MM.1S (cell line): ENCODE measurements around the gene KRT4.

Experiments used
- DNase-seq: peaks from one replicate; pipeline ENCODE4 v3.0.0-alpha.2; 2015
- H2AFZ ChIP-seq: fragments of 300-600 bp; sonication (generic); 2 replicates; pipeline ENCODE4 v1.6.0; 2016; ENCODE audit warnings: antibody characterized with exemption, low read length
- H3F3A ChIP-seq: fragments of 300-600 bp; sonication (generic); 2 replicates; pipeline ENCODE4 v1.6.1; 2016; ENCODE audit warnings: mild to moderate bottlenecking, antibody characterized with exemption, low read length, moderate library complexity, mixed read lengths; ENCODE audit not compliant: insufficient read depth
- H3K27ac ChIP-seq: fragments of 300-600 bp; sonication (generic); 2 replicates; pipeline ENCODE4 v1.5.1; 2016; ENCODE audit warnings: mild to moderate bottlenecking, low read length
- H3K27me3 ChIP-seq: fragments of 300-600 bp; sonication (generic); replicated peaks from 2 replicates; pipeline ENCODE4 v1.6.0; 2016; ENCODE audit warnings: low read length; ENCODE audit not compliant: insufficient read depth
- H3K36me3 ChIP-seq: fragments of 300-600 bp; sonication (generic); replicated peaks from 2 replicates; pipeline ENCODE4 v1.6.1; 2016; ENCODE audit warnings: mild to moderate bottlenecking, low read length, mixed read lengths; ENCODE audit not compliant: insufficient read depth
- H3K4me1 ChIP-seq: fragments of 300-600 bp; sonication (generic); 2 replicates; pipeline ENCODE4 v1.6.1; 2016; ENCODE audit warnings: low read length, mixed read lengths
- H3K4me2 ChIP-seq: fragments of 300-600 bp; sonication (generic); 2 replicates; pipeline ENCODE4 v1.6.0; 2016; ENCODE audit warnings: low read depth, low read length
- H3K4me3 ChIP-seq: fragments of 300-600 bp; sonication (generic); 2 replicates; pipeline ENCODE4 v1.5.1; 2016; ENCODE audit warnings: low read length, mixed read lengths
- H3K79me2 ChIP-seq: fragments of 300-600 bp; sonication (generic); 2 replicates; pipeline ENCODE4 v1.6.1; 2016; ENCODE audit warnings: mixed run types, low read length, mixed read lengths
- H3K9ac ChIP-seq: fragments of 300-600 bp; sonication (generic); 2 replicates; pipeline ENCODE4 v1.6.1; 2016; ENCODE audit warnings: low read length, mixed read lengths
- H3K9me2 ChIP-seq: fragments of 300-600 bp; sonication (generic); replicated peaks from 2 replicates; pipeline ENCODE4 v1.6.1; 2016; ENCODE audit warnings: mild to moderate bottlenecking, low read length, mixed read lengths; ENCODE audit not compliant: insufficient read depth
- H3K9me3 ChIP-seq: fragments of 300-600 bp; sonication (generic); replicated peaks from 2 replicates; pipeline ENCODE4 v1.6.1; 2016; ENCODE audit warnings: mild to moderate bottlenecking, low read length, mixed read lengths; ENCODE audit not compliant: insufficient read depth
- H4K20me1 ChIP-seq: fragments of 300-600 bp; sonication (generic); 2 replicates; pipeline ENCODE4 v1.6.1; 2016; ENCODE audit warnings: mild to moderate bottlenecking, low read length, moderate library complexity, mixed read lengths; ENCODE audit not compliant: insufficient read depth
- EZH2 ChIP-seq: fragments of 300-600 bp; sonication (generic); optimal IDR thresholded peaks from 2 replicates; pipeline ENCODE3; 2017; ENCODE audit warnings: low read depth, mild to moderate bottlenecking, antibody characterized with exemption, low read length, mixed read lengths
- EZH2phosphoT487 ChIP-seq: fragments of 300-600 bp; sonication (generic); IDR thresholded peaks from 2 replicates; pipeline ENCODE4 v1.6.1; 2018; ENCODE audit warnings: antibody characterized with exemption, low read length
- TF ChIP-seq, protein P1 (sequence below): fragments of 300-600 bp; sonication (generic); IDR thresholded peaks from 2 replicates; pipeline ENCODE4 v1.5.1; 2016; ENCODE audit warnings: antibody characterized with exemption, low read length, mixed read lengths

Gene KRT4

DNA sequence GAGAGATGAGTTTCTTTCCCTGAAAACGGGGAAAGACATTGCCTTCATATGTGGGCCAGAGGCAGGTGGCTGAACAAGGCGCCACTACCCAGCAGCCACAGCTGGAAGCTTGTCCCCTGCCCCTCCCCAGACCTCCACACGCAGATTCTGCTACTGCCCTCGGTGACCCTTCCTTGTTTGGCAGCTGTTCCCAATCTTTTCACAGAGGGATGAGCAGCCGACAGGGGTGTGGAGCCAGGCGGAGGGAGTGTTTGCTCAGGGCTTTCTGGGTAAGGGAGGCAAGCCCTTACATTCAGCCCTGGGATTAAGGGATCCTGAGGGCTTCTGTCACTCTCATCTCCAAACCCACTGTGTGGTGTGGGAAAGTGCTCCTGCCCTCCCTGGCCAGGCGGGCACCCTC, 4.5 kb upstream of the KRT4 start:
- Histone ChIP-seq H3K4me3 (no peak overlapping the region), H3F3A (no peaks in the 10 kb centered on the region), H4K20me1 (no peaks in the 10 kb centered on the region), H3K4me1 (no peaks in the 10 kb centered on the region), H3K36me3 (no peaks in the 10 kb centered on the region), H3K27ac (no peak overlapping the region), H3K4me2 (no peak overlapping the region), H2AFZ (no peak overlapping the region), H3K9ac (no peak overlapping the region), H3K27me3 (peaks cover 91% of the 10 kb centered on the region), H3K9me2 (no peaks in the 10 kb centered on the region), H3K9me3 (no peaks in the 10 kb centered on the region), H3K79me2 (no peaks in the 10 kb centered on the region)
- no peak for TF ChIP-seq EZH2
- TF ChIP-seq, protein P1, sequence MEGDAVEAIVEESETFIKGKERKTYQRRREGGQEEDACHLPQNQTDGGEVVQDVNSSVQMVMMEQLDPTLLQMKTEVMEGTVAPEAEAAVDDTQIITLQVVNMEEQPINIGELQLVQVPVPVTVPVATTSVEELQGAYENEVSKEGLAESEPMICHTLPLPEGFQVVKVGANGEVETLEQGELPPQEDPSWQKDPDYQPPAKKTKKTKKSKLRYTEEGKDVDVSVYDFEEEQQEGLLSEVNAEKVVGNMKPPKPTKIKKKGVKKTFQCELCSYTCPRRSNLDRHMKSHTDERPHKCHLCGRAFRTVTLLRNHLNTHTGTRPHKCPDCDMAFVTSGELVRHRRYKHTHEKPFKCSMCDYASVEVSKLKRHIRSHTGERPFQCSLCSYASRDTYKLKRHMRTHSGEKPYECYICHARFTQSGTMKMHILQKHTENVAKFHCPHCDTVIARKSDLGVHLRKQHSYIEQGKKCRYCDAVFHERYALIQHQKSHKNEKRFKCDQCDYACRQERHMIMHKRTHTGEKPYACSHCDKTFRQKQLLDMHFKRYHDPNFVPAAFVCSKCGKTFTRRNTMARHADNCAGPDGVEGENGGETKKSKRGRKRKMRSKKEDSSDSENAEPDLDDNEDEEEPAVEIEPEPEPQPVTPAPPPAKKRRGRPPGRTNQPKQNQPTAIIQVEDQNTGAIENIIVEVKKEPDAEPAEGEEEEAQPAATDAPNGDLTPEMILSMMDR, result no peak
- TF ChIP-seq EZH2phosphoT487, result no peak
- no peak for DNase-seq

DNA sequence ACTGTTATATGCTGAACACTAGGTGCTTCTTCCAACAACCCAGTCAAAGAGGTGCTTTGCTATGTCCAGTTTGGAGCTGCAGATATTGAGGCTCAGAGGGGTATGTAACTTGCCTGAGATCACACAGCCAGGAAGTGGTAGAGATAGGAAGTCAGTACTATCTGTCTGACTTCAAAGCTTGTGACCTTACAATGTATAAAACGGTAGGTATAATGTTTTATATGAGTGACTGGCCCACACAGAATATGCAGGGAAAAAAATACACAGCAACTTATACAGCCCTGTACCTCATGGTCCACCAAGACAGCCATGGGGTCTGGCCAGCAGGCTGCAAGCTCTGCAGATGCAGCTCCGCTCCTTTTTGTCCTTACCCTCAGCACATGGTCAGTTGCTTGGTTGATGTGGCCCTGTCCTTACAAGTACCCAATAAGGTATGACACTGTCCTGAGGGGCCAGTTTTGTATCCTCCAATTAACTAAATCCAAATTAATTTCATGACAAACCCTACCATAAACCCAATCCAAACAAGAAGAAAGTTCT, 3.9 kb upstream of the KRT4 start:
- H2AFZ ChIP-seq, result no peak overlapping the region
- no peaks in the 10 kb centered on the region for H3F3A ChIP-seq
- no peak overlapping the region for H3K9ac ChIP-seq
- no peaks in the 10 kb centered on the region for H3K36me3 ChIP-seq
- TF ChIP-seq, protein P1, result no peak
- TF ChIP-seq EZH2, result no peak
- no peak for TF ChIP-seq EZH2phosphoT487
- H3K4me2 ChIP-seq, result no peak overlapping the region
- H3K9me3 ChIP-seq, result no peaks in the 10 kb centered on the region
- no peak overlapping the region for H3K4me3 ChIP-seq
- H3K79me2 ChIP-seq, result no peaks in the 10 kb centered on the region
- peaks cover 92% of the 10 kb centered on the region for H3K27me3 ChIP-seq
- no peaks in the 10 kb centered on the region for H3K4me1 ChIP-seq
- H3K9me2 ChIP-seq, result no peaks in the 10 kb centered on the region
- H3K27ac ChIP-seq, result no peak overlapping the region
- no peaks in the 10 kb centered on the region for H4K20me1 ChIP-seq
- DNase-seq, result no peak

DNA sequence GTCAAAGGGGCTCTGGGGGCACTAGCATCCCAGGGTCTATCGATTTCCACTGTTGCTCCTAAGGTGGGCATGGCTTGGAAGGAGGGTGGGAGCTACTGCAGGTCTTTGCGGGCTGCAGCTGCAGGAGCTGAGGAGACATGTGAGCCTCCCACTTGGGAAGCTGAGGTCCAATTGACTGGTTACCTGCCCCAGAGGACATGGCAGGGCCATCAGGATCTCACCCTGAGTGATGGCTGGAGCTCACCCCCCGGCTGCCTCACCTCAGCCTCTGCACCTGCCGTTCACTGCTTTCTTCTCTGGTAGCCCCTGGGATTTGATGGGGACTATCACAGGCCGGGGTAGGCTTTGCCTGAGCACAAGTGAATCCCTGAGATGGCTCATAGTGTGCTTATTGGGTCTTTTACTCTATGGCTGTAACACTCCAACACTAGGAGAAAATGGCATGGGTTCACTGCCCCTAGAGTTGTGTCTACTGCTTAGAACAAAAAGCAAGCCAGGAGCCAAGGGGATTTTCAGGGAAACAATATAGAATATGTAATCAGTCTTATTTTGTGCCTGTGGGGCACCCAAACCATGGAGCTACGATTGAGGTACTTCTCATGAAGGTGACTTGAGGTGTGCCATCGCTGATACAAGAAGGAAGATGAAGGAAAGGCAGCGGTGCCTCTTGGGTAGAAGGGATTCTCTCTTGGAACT, 3.2 kb upstream of the KRT4 start:
- Histone ChIP-seq H2AFZ (no peak overlapping the region), H3K9me3 (no peaks in the 10 kb centered on the region), H3K27me3 (peaks cover 93% of the 10 kb centered on the region), H3K36me3 (no peaks in the 10 kb centered on the region), H3K79me2 (no peaks in the 10 kb centered on the region), H4K20me1 (no peaks in the 10 kb centered on the region), H3K9ac (no peak overlapping the region), H3K4me3 (no peak overlapping the region), H3F3A (no peaks in the 10 kb centered on the region), H3K9me2 (no peaks in the 10 kb centered on the region), H3K4me1 (no peaks in the 10 kb centered on the region), H3K4me2 (no peak overlapping the region), H3K27ac (no peak overlapping the region)
- no peak for DNase-seq
- TF ChIP-seq, protein P1, result no peak
- TF ChIP-seq EZH2 (no peak), EZH2phosphoT487 (no peak)
